Subcutaneous adipose tissue (tissue), 4 donors: ENCODE data around the gene SEMA3G. TPM values are rescaled to one million over a fixed set of nuclear protein-coding genes. Genes with fewer than 3 reads are reported as not detected.

ENCODE experiments used
- CTCF ChIP-seq: fragments of 450-650 bp; IDR thresholded peaks from one replicate; pipeline ENCODE4 v1.5.1; 2016; ENCODE audit warnings: low read depth, mild to moderate bottlenecking, control low read depth, antibody characterized with exemption, moderate library complexity
- total RNA-seq, 4 donors: library from RNA; depleted of rRNA; stranded (reverse); fragments of >200 nt; gene quantifications; one replicate each; pipeline ENCODE4 v1.1.0, GENCODE V29; 2016

The SEMA3G gene
- 100 to 1,000 TPM in 3 of 4 donors, 10 to 100 TPM in 1; 97.3 to 373 (median 164) TPM for total RNA-seq

DNA sequence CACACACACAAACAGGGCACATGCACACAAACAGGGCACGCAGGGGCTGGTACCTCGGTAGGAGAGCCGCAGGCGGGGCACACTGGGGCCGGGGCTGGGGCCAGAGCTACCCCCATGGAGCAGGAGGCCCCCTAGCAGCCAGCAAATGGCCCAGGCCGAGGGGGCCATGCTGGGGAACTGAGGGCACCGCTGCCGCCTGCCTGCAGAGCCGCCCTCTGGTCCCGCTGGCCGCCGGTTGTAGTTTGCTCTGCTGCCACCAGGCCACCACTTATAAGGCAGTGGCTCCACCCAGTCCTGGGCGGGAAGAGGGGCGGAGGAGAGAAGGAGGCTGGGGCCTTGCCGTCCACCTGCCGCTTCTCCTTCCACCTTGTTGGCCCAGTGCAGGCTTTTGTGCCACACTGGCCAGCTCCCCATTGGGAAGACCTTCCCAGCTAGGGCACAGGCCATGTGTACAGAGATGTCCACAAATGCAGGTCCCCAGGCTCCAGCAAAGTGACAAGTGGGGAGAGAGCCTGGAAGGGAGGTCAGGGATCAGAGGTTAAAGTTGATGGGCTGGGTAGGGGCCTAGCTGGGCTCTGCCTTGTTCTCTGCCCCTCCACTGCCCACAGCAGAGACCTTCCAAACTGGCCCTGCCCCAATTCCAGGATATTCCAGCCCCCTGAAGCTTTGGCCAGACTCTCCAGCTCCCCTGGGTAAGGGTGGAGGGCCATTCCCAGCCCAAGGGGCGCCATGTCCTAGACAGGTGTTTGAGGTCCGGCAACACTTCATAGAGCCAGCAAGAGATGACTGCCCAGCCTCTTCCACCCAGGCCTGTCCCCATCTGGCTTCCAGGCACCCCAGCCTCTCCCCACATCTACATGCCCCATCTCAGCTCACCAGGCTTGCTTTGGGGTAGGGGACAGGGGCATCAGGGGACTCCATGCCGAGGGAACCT is at the start of gene SEMA3G:
Gene SEMA3G (minus strand): TSS at position 244 of the 934 bp plus-strand sequence. CDS start 76 bp downstream, at position 168.
- no peak for TF ChIP-seq CTCF

GRCh38 chr3:52494445-52494844 is 49.5 kb upstream of the SEMA3G start:
- no peak for TF ChIP-seq CTCF

DNA sequence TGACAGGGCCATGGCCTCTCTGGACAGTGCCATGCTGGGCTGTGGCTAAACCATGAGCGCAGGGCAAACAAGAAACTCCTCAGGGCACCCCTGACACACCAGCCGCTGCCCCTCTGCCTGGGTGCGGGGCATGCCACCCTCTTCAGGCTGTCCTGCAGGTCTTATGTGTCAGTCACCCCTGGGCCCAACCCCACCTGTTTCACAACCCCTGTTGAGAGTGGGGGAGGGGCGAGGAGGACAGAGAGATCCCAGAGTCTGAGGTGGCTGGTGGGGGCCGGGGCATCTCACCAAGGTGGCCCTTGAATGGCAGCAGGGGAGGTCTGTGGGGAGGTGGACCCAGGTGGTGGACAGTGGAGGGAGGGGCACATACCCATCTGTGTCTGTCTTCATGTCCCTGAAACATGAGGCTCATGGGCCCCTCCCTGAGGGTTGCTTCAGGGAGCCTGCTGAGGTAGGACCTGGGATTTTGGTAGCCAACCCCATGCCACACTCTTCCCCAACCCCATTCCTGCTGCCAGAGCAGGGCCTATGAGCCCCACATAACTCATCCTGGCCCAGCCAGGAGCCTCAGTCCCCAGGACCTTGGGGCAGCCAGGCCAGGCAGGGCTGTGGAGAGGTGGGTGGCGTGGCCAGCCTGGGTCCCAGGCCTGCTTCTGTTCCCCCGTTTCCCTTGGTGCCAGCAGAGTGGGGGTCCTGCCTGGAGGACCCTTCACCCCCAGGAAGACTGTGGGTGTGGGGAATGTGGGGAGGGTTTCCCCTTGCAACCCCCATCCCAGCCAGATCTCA is 48.5 kb upstream of the SEMA3G start:
- TF ChIP-seq CTCF = no peak

DNA sequence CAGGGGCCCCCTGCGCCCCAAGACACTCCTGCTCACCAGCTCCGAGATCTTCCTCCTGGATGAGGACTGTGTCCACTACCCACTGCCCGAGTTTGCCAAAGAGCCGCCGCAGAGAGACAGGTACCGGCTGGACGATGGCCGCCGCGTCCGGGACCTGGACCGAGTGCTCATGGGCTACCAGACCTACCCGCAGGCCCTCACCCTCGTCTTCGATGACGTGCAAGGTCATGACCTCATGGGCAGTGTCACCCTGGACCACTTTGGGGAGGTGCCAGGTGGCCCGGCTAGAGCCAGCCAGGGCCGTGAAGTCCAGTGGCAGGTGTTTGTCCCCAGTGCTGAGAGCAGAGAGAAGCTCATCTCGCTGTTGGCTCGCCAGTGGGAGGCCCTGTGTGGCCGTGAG is 47.2 kb upstream of the SEMA3G start:
- TF ChIP-seq CTCF = no peak

DNA sequence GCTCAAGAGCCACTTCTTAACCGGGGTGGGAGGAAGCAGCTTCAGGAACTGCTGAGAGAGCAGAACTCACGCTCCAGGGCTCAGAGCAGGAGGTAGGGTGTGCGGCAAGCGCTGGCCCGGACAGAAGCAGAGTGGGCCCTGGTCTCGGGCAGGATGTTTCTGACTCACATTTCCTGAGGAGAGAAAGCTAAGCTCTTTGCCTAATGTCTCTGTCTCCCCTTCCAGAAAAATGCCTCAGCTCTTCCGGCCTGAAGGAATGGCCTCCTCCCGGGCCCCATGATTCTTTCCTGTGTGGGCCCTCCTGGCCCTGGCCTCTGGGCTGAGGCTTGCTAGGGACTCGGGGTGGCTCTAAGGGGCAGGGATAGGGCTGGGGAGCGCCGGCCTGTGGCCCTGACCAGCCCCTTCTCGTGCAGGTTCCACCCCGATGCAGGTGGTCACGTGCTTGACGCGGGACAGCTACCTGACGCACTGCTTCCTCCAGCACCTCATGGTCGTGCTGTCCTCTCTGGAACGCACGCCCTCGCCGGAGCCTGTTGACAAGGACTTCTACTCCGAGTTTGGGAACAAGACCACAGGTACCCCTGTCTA is 46.1 kb upstream of the SEMA3G start:
- no peak for TF ChIP-seq CTCF

DNA sequence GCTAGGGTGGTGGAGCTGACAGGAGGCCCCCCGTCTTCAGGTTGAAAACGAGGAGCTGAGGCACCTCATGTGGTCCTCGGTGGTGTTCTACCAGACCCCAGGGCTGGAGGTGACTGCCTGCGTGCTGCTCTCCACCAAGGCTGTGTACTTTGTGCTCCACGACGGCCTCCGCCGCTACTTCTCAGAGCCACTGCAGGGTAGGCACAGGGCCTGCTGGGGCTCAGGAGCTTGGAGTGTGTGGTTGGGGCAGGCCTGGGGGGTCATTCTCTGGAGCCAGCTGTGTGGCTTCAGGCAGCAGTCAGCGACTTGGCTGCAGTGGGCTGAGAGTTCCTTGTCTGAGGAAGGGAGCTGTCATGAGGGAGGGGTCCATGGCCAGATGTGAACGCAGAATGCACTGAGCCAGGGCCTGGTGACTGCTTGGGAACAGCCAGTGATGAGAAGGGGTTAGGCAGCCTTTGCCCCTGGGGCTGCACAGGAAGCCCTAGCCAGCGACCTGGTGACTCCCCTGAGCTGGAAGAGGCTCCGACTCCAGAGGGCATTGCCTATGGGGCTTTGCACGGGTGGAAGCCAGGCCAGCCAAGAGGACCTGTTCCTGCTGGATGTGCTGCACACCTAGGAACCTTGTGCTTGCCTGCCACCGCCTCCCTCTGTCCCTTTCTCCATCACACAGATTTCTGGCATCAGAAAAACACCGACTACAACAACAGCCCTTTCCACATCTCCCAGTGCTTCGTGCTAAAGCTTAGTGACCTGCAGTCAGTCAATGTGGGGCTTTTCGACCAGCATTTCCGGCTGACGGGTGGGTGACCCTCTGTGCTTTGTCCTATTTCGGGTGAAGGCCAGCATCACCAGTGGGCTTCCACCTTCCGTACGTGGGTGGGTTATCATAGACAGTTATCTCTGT is 45.4 kb upstream of the SEMA3G start:
- no peak for TF ChIP-seq CTCF
